ENCODE measurements around the gene PITPNM2. TPM values are rescaled to one million over a fixed set of nuclear protein-coding genes. Genes with fewer than 3 reads are reported as not detected.

Gene PITPNM2
- total and polyA plus RNA-seq, 2 experiments from 2014 or later = 0.82 to 3.0 TPM

DNA sequence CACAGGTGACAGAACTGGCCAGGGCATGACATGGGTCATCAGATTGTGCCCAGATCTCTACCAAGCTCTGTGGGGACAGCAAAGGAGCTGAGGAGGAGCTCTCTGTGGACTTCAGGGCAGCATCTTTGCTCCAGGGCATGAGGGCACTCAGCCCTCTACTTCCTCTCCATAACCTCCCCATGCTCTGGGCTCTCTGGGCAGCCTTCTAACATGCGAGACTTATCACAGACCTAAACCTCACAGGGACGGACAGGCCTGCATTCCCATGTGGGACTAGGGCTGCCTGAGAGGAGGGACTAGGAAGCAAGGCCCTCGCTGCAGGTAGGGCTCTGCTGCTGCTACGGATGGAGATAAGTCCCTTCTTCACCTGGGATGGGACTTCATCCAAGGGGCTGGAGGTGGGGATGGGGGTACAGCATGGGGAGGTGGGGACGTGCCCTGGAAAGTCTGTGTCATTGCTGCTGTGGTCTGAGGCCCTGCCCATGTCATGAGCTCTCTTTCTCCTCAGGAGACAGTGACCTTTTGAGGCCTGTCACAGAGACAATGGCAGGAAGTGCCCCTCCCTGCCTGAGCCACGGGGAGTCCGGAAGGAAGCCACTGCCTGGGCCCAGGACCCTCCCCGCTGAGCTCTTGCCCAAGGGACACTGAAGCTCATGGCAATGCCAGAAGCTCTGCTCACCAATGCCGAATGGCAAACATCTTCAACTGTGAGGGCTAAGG is 44.1 kb downstream of the PITPNM2 start:
- no peak for TF ChIP-seq ETS1 (IDR thresholded peaks at IDR 0.05)
- no peak for TF ChIP-seq EZH2 (IDR thresholded peaks at IDR 0.05; ENCODE audit: low read depth, unreplicated experiment)
- TF ChIP-seq ZNF462 (CRISPR knock-in tag; IDR thresholded peaks at IDR 0.05) = no peak
- TF ChIP-seq POLR2AphosphoS5 (IDR thresholded peaks at IDR 0.05; ENCODE audit: low read depth) = no peak
- TF ChIP-seq, protein P1, sequence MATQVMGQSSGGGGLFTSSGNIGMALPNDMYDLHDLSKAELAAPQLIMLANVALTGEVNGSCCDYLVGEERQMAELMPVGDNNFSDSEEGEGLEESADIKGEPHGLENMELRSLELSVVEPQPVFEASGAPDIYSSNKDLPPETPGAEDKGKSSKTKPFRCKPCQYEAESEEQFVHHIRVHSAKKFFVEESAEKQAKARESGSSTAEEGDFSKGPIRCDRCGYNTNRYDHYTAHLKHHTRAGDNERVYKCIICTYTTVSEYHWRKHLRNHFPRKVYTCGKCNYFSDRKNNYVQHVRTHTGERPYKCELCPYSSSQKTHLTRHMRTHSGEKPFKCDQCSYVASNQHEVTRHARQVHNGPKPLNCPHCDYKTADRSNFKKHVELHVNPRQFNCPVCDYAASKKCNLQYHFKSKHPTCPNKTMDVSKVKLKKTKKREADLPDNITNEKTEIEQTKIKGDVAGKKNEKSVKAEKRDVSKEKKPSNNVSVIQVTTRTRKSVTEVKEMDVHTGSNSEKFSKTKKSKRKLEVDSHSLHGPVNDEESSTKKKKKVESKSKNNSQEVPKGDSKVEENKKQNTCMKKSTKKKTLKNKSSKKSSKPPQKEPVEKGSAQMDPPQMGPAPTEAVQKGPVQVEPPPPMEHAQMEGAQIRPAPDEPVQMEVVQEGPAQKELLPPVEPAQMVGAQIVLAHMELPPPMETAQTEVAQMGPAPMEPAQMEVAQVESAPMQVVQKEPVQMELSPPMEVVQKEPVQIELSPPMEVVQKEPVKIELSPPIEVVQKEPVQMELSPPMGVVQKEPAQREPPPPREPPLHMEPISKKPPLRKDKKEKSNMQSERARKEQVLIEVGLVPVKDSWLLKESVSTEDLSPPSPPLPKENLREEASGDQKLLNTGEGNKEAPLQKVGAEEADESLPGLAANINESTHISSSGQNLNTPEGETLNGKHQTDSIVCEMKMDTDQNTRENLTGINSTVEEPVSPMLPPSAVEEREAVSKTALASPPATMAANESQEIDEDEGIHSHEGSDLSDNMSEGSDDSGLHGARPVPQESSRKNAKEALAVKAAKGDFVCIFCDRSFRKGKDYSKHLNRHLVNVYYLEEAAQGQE (IDR thresholded peaks at IDR 0.05; ENCODE audit: unreplicated experiment) = no peak
- TF ChIP-seq CTCF (conservative IDR thresholded peaks at IDR 0.05; ENCODE audit: low read depth in 2 of 2) = no peak
- no peak for DNase-seq (ENCODE audit: low spot score)
- H3K27ac Mint-ChIP-seq = no peak overlapping the region
- no peaks in the 10 kb centered on the region; the same call in 2 of the 3 replicates for H3K36me3 Mint-ChIP-seq (ENCODE audit: low read depth)
- Histone ChIP-seq H3K27me3 (ENCODE audit: insufficient read depth) (no peaks in the 10 kb centered on the region), H3K27ac (ENCODE audit: low read depth) (no peak overlapping the region), H3F3A (replicated peaks; ENCODE audit: low read depth) (no peaks in the 10 kb centered on the region; the same call in 1 of the 2 replicates), H3K4me2 (no peak overlapping the region; the same call in 1 of the 2 replicates), H4K20me1 (replicated peaks; ENCODE audit: insufficient read depth) (no peaks in the 10 kb centered on the region), H3K36me3 (ENCODE audit: insufficient read depth) (no peaks in the 10 kb centered on the region), H3K4me3 (no peak overlapping the region), H2AFZ (no peak overlapping the region), H3K4me1 (ENCODE audit: insufficient read depth) (peaks cover 42% of the 10 kb centered on the region), H3K9me2 (ENCODE audit: insufficient read depth) (no peaks in the 10 kb centered on the region), H3K79me2 (replicated peaks; ENCODE audit: insufficient read depth) (no peaks in the 10 kb centered on the region)
- H3K4me3 Mint-ChIP-seq = no peak overlapping the region
- H3K4me1 Mint-ChIP-seq = peaks cover 50% of the 10 kb centered on the region
- H3K27me3 Mint-ChIP-seq (ENCODE audit: insufficient read depth, low read depth, poor library complexity) = peaks cover 9% of the 10 kb centered on the region
- no peaks in the 10 kb centered on the region for H3K9me3 Mint-ChIP-seq
- no peak for ATAC-seq

All from GM23338 (cell line).